SK-N-SH treated with all-trans-retinoic acid at 6 μM for 48 hours (cell line): ENCODE data around the gene NRL.

Experiments
- ATAC-seq: fragments of 200-7000 bp; cut with Tn5 transposase; 3 replicates; pipeline ENCODE4 v1.9.1; 2020; ENCODE audit warnings: mild to moderate bottlenecking, moderate library complexity
- ARNTL ChIP-seq: fragments of 450-650 bp; formaldehyde crosslinking; IDR thresholded peaks from 2 replicates; pipeline ENCODE4 v1.5.0; 2020; ENCODE audit warnings: low read depth, mild to moderate bottlenecking, moderate library complexity, borderline replicate concordance
- BACH2 ChIP-seq: fragments of 250-450 bp; sonication (Bioruptor Pico); IDR thresholded peaks from 2 replicates; pipeline ENCODE4 v1.9.0; 2021; ENCODE audit warnings: mild to moderate bottlenecking, borderline replicate concordance
- CSDC2 ChIP-seq: fragments of 250-450 bp; sonication (Bioruptor Pico); IDR thresholded peaks from 2 replicates; pipeline ENCODE4 v1.5.0; 2020; ENCODE audit warnings: mild to moderate bottlenecking, moderate library complexity
- ESRRG ChIP-seq: fragments of 250-450 bp; sonication (Bioruptor Pico); IDR thresholded peaks from 2 replicates; pipeline ENCODE4 v1.6.1; 2021; ENCODE audit warnings: mild to moderate bottlenecking
- GLIS3 ChIP-seq: fragments of 250-450 bp; sonication (Bioruptor Pico); IDR thresholded peaks from 2 replicates; pipeline ENCODE4 v1.5.0; 2020; ENCODE audit warnings: mild to moderate bottlenecking, moderate library complexity
- ISL1 ChIP-seq: fragments of 250-450 bp; sonication (Bioruptor Pico); IDR thresholded peaks from 2 replicates; pipeline ENCODE4 v2.1.2; 2022; ENCODE audit warnings: mild to moderate bottlenecking, moderate library complexity
- PPARA ChIP-seq: fragments of 250-450 bp; sonication (Bioruptor Pico); IDR thresholded peaks from 2 replicates; pipeline ENCODE4 v1.5.0; 2020; ENCODE audit warnings: mild to moderate bottlenecking, borderline replicate concordance
- RARB ChIP-seq: fragments of 250-450 bp; sonication (Bioruptor Pico); IDR thresholded peaks from 2 replicates; pipeline ENCODE4 v1.8.0; 2021; ENCODE audit warnings: mild to moderate bottlenecking, moderate library complexity
- SNAI2 ChIP-seq: fragments of 250-450 bp; sonication (Bioruptor Pico); IDR thresholded peaks from 2 replicates; pipeline ENCODE4 v1.5.0; 2020; ENCODE audit warnings: mild to moderate bottlenecking, moderate library complexity
- TCF4 ChIP-seq: fragments of 250-450 bp; sonication (Bioruptor Pico); IDR thresholded peaks from 2 replicates; pipeline ENCODE4 v1.8.0; 2021; ENCODE audit warnings: mild to moderate bottlenecking, moderate library complexity, borderline replicate concordance
- TOX ChIP-seq: fragments of 250-450 bp; sonication (Bioruptor Pico); IDR thresholded peaks from 2 replicates; pipeline ENCODE4 v1.8.0; 2021; ENCODE audit warnings: mild to moderate bottlenecking, moderate library complexity, borderline replicate concordance
- ZFP30 ChIP-seq: fragments of 450-650 bp; formaldehyde crosslinking; IDR thresholded peaks from 2 replicates; pipeline ENCODE4 v1.5.0; 2022; ENCODE audit warnings: mild to moderate bottlenecking, moderate library complexity
- ZNF565 ChIP-seq: fragments of 450-650 bp; formaldehyde crosslinking; conservative IDR thresholded peaks from 2 replicates; pipeline ENCODE4 v1.5.0; 2020; ENCODE audit warnings: low read depth, mild to moderate bottlenecking, moderate library complexity
- ZNF70 ChIP-seq: fragments of 450-650 bp; formaldehyde crosslinking; IDR thresholded peaks from 2 replicates; pipeline ENCODE4 v1.5.0; 2020; ENCODE audit warnings: mild to moderate bottlenecking, moderate library complexity
- ZNF8 ChIP-seq: fragments of 450-650 bp; formaldehyde crosslinking; IDR thresholded peaks from 2 replicates; pipeline ENCODE4 v1.5.0; 2020; ENCODE audit warnings: mild to moderate bottlenecking, moderate library complexity
- TF ChIP-seq, protein P1 (sequence below): fragments of 250-450 bp; sonication (Bioruptor Pico); IDR thresholded peaks from 2 replicates; pipeline ENCODE4 v1.8.0; 2021; ENCODE audit warnings: low read depth, mild to moderate bottlenecking, moderate library complexity, borderline replicate concordance
- TF ChIP-seq, protein P2 (sequence below): fragments of 250-450 bp; sonication (Bioruptor Pico); IDR thresholded peaks from 2 replicates; pipeline ENCODE4 v1.8.0; 2020; ENCODE audit warnings: mild to moderate bottlenecking, moderate library complexity, borderline replicate concordance
- TF ChIP-seq, protein P3 (sequence below): fragments of 250-450 bp; sonication (Bioruptor Pico); IDR thresholded peaks from 2 replicates; pipeline ENCODE4 v1.5.1; 2020; ENCODE audit warnings: low read depth, mild to moderate bottlenecking, moderate library complexity
- TF ChIP-seq, protein P4 (sequence below): fragments of 250-450 bp; sonication (Bioruptor Pico); IDR thresholded peaks from 2 replicates; pipeline ENCODE4 v1.5.1; 2021; ENCODE audit warnings: mild to moderate bottlenecking, moderate library complexity
- TF ChIP-seq, protein P5 (sequence below): fragments of 250-450 bp; sonication (Bioruptor Pico); IDR thresholded peaks from 2 replicates; pipeline ENCODE4 v1.5.0; 2020; ENCODE audit warnings: mild to moderate bottlenecking, moderate library complexity

The NRL gene

DNA sequence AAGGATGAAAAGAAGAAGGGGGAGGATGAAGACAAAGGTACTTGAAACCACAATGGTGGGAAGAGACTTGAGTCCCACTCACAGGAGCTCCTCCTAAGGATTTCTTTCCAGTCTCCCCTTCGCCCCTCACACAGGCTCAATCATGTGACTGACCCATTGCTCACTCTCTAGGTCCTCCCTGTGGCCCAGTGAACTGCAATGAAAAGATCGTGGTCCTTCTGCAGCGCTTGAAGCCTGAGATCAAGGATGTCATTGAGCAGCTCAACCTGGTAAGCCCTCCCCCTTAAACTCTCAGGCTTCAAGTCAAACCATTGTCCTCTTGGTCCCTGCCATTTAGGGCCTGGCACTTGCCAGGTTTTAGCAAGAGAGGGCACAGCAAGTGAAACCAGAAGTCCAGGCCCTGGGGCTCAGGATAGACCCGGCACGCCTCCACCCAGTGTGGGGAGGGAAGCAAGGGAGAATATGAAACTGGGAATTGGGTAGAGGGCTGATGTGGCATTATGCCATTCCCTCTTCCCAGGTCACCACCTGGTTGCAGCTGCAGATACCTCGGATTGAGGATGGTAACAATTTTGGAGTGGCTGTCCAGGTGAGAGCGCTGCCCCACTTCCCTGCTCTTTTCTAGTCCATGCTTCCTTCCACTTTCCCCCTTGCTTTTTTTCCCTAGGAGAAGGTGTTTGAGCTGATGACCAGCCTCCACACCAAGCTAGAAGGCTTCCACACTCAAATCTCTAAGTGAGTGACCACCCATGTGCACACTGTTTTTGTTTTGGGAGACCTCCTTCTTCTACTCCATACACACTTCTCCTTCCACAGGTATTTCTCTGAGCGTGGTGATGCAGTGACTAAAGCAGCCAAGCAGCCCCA, 23.0 kb upstream of the NRL start:
- no peak for ATAC-seq
- TF ChIP-seq TOX (CRISPR knock-in tag) (no peak), RARB (CRISPR knock-in tag) (no peak), ARNTL (CRISPR knock-in tag) (no peak), GLIS3 (CRISPR knock-in tag) (no peak), ISL1 (CRISPR knock-in tag) (no peak), BACH2 (CRISPR knock-in tag) (no peak), PPARA (CRISPR knock-in tag) (no peak), ZNF8 (no peak), SNAI2 (no peak), ESRRG (CRISPR knock-in tag) (no peak), ZFP30 (CRISPR knock-in tag) (no peak), ZNF70 (no peak), ZNF565 (CRISPR knock-in tag) (no peak)
- TF ChIP-seq, protein P1, sequence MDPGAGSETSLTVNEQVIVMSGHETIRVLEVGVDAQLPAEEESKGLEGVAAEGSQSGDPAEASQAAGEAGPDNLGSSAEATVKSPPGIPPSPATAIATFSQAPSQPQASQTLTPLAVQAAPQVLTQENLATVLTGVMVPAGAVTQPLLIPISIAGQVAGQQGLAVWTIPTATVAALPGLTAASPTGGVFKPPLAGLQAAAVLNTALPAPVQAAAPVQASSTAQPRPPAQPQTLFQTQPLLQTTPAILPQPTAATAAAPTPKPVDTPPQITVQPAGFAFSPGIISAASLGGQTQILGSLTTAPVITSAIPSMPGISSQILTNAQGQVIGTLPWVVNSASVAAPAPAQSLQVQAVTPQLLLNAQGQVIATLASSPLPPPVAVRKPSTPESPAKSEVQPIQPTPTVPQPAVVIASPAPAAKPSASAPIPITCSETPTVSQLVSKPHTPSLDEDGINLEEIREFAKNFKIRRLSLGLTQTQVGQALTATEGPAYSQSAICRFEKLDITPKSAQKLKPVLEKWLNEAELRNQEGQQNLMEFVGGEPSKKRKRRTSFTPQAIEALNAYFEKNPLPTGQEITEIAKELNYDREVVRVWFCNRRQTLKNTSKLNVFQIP (CRISPR knock-in tag): no peak
- TF ChIP-seq, protein P2, sequence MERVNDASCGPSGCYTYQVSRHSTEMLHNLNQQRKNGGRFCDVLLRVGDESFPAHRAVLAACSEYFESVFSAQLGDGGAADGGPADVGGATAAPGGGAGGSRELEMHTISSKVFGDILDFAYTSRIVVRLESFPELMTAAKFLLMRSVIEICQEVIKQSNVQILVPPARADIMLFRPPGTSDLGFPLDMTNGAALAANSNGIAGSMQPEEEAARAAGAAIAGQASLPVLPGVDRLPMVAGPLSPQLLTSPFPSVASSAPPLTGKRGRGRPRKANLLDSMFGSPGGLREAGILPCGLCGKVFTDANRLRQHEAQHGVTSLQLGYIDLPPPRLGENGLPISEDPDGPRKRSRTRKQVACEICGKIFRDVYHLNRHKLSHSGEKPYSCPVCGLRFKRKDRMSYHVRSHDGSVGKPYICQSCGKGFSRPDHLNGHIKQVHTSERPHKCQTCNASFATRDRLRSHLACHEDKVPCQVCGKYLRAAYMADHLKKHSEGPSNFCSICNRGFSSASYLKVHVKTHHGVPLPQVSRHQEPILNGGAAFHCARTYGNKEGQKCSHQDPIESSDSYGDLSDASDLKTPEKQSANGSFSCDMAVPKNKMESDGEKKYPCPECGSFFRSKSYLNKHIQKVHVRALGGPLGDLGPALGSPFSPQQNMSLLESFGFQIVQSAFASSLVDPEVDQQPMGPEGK (CRISPR knock-in tag): no peak
- TF ChIP-seq, protein P3, sequence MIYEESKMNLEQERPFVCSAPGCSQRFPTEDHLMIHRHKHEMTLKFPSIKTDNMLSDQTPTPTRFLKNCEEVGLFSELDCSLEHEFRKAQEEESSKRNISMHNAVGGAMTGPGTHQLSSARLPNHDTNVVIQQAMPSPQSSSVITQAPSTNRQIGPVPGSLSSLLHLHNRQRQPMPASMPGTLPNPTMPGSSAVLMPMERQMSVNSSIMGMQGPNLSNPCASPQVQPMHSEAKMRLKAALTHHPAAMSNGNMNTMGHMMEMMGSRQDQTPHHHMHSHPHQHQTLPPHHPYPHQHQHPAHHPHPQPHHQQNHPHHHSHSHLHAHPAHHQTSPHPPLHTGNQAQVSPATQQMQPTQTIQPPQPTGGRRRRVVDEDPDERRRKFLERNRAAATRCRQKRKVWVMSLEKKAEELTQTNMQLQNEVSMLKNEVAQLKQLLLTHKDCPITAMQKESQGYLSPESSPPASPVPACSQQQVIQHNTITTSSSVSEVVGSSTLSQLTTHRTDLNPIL (CRISPR knock-in tag): no peak
- TF ChIP-seq, protein P4, sequence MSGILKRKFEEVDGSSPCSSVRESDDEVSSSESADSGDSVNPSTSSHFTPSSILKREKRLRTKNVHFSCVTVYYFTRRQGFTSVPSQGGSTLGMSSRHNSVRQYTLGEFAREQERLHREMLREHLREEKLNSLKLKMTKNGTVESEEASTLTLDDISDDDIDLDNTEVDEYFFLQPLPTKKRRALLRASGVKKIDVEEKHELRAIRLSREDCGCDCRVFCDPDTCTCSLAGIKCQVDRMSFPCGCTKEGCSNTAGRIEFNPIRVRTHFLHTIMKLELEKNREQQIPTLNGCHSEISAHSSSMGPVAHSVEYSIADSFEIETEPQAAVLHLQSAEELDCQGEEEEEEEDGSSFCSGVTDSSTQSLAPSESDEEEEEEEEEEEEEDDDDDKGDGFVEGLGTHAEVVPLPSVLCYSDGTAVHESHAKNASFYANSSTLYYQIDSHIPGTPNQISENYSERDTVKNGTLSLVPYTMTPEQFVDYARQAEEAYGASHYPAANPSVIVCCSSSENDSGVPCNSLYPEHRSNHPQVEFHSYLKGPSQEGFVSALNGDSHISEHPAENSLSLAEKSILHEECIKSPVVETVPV (CRISPR knock-in tag): no peak
- TF ChIP-seq, protein P5, sequence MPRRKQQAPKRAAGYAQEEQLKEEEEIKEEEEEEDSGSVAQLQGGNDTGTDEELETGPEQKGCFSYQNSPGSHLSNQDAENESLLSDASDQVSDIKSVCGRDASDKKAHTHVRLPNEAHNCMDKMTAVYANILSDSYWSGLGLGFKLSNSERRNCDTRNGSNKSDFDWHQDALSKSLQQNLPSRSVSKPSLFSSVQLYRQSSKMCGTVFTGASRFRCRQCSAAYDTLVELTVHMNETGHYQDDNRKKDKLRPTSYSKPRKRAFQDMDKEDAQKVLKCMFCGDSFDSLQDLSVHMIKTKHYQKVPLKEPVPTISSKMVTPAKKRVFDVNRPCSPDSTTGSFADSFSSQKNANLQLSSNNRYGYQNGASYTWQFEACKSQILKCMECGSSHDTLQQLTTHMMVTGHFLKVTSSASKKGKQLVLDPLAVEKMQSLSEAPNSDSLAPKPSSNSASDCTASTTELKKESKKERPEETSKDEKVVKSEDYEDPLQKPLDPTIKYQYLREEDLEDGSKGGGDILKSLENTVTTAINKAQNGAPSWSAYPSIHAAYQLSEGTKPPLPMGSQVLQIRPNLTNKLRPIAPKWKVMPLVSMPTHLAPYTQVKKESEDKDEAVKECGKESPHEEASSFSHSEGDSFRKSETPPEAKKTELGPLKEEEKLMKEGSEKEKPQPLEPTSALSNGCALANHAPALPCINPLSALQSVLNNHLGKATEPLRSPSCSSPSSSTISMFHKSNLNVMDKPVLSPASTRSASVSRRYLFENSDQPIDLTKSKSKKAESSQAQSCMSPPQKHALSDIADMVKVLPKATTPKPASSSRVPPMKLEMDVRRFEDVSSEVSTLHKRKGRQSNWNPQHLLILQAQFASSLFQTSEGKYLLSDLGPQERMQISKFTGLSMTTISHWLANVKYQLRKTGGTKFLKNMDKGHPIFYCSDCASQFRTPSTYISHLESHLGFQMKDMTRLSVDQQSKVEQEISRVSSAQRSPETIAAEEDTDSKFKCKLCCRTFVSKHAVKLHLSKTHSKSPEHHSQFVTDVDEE (CRISPR knock-in tag): no peak

DNA sequence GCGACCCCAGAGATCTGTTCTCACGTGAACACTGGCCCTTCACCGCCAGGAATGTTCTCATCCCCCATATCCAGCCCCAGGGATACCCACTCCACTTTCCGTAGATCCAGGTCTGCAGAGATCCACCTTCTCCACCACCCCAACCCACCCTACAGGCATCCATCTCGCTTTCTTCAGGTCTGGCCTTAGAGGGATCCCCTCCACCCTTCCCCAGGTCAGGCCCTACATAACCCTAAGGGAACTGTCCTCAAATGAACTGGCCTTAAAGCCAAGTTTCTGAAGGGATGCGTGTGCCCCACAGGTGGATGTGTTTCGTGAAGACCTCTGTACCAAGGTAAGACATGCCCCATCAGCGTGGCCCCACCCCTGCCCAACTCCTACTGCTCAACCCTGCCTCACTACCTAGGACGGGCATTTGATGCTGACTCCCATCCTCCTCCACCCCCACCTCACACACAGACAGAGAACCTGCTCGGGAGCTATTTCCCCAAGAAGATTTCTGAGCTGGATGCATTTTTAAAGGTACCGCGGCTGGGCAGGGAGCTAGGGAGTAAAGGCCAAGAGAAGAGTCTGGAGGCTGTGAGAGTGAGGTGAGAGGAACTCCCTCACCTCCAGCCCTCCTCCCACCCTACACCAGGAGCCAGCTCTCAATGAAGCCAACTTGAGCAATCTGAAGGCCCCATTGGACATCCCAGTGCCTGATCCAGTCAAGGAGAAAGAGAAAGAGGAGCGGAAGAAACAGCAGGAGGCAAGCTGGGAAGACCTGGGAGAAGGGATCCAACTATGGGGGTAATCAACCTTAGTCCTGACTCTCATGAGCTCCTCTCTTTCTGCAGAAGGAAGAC, 22.2 kb upstream of the NRL start:
- TF ChIP-seq SNAI2: no peak
- TF ChIP-seq TOX (CRISPR knock-in tag): no peak
- TF ChIP-seq TCF4 (CRISPR knock-in tag): no peak
- no peak for TF ChIP-seq GLIS3 (CRISPR knock-in tag)
- no peak for TF ChIP-seq CSDC2 (CRISPR knock-in tag)
- TF ChIP-seq ZNF70: no peak
- TF ChIP-seq, protein P1 (CRISPR knock-in tag): no peak

More for the DNA sequence above, 22.2 kb upstream of the NRL start:
- ATAC-seq: no peak
